ENCODE results near the gene COPS9. TPM values are rescaled to one million over a fixed set of nuclear protein-coding genes. Genes with fewer than 3 reads are reported as not detected.

Gene COPS9
- total RNA-seq, 1 experiment from 2014 or later = 202 TPM

DNA sequence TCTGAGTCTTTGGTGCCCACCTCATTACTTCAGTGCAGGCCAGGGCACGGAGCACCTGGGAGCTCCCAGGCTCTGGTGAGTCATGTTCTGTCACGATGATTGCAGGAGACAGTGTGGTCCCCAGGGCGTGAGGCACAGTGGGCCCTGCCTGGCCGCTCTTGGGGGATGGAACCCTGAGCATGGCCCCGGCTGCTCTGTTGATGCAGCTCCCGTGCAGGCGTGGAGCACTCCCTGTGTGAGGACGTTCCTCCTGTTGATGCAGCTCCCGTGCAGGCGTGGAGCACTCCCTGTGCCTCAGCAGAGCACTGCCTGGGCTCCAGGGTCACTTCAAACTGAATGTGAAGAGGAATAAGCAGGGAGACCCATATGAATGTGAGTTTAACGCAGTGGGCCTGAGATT, 30.1 kb downstream of the COPS9 start:
- Histone ChIP-seq H3K27me3 (ENCODE audit: insufficient read depth, low read depth) (peaks cover 97% of the 10 kb centered on the region), H3K4me2 (no peak overlapping the region)

DNA sequence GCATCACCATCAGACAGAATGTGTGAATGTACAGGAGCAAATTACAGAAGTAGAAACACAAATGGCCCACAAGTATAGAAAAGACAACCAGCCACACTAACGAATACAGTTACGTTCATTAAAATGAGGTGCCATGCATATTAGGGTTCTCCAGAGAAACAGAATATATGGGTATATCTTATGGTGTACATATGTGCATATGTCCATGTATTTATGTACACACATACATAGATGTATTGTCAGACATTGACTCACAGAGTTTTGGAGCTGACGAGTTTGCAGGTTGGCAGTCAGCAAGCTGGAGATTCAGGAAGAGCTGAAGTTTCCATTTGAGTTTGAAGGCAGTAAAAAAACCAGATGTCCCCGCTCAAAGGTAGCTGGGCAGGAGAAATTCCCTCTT, 33.0 kb downstream of the COPS9 start:
- no peaks in the 10 kb centered on the region; the same call in 1 of the 2 replicates for H3K9me2 ChIP-seq (ENCODE audit: insufficient read depth)
- no TSS peak for BruUV-seq (replicated peaks)
- H3K79me2 ChIP-seq (ENCODE audit: low read depth) = no peaks in the 10 kb centered on the region
- no peak overlapping the region for H3K4me3 ChIP-seq
- intact Hi-C loops (cut with micrococcal nuclease; ENCODE audit: unreplicated experiment) = no loop called here
- POLR2A ChIA-PET (ENCODE audit: unreplicated experiment) = no interaction called here
- H3K4me1 ChIP-seq (replicated peaks; ENCODE audit: insufficient read depth) = no peaks in the 10 kb centered on the region
- CTCF ChIA-PET = no interaction called here
- H3K27ac ChIP-seq = no peak overlapping the region
- no peaks in the 10 kb centered on the region for H3F3A ChIP-seq (ENCODE audit: insufficient read depth, low read depth)
- H3K9me3 ChIP-seq (ENCODE audit: insufficient read depth, low read depth) = no peaks in the 10 kb centered on the region
- no peak for TF ChIP-seq EZH2 (IDR thresholded peaks at IDR 0.05; ENCODE audit: low read depth)
- TF ChIP-seq, protein P1, sequence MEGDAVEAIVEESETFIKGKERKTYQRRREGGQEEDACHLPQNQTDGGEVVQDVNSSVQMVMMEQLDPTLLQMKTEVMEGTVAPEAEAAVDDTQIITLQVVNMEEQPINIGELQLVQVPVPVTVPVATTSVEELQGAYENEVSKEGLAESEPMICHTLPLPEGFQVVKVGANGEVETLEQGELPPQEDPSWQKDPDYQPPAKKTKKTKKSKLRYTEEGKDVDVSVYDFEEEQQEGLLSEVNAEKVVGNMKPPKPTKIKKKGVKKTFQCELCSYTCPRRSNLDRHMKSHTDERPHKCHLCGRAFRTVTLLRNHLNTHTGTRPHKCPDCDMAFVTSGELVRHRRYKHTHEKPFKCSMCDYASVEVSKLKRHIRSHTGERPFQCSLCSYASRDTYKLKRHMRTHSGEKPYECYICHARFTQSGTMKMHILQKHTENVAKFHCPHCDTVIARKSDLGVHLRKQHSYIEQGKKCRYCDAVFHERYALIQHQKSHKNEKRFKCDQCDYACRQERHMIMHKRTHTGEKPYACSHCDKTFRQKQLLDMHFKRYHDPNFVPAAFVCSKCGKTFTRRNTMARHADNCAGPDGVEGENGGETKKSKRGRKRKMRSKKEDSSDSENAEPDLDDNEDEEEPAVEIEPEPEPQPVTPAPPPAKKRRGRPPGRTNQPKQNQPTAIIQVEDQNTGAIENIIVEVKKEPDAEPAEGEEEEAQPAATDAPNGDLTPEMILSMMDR (conservative IDR thresholded peaks at IDR 0.05) = no peak
- no peak overlapping the region for H2AFZ ChIP-seq
- no peak for DNase-seq
- H3K4me2 ChIP-seq = no peak overlapping the region
- H3K27me3 ChIP-seq (ENCODE audit: insufficient read depth, low read depth) = peaks cover 100% of the 10 kb centered on the region
- no peaks in the 10 kb centered on the region for H4K20me1 ChIP-seq (ENCODE audit: insufficient read depth)
- H3K36me3 ChIP-seq (ENCODE audit: low read depth) = no peaks in the 10 kb centered on the region

More for the DNA sequence above, 30.1 kb downstream of the COPS9 start:
- DNase-seq = no peak
- Histone ChIP-seq H4K20me1 (ENCODE audit: insufficient read depth) (no peaks in the 10 kb centered on the region), H3K9me2 (ENCODE audit: insufficient read depth) (no peaks in the 10 kb centered on the region; the same call in 1 of the 2 replicates), H3K4me1 (replicated peaks; ENCODE audit: insufficient read depth) (no peaks in the 10 kb centered on the region), H3F3A (ENCODE audit: insufficient read depth, low read depth) (no peaks in the 10 kb centered on the region), H3K27ac (no peak overlapping the region), H3K79me2 (ENCODE audit: low read depth) (no peaks in the 10 kb centered on the region), H3K36me3 (ENCODE audit: low read depth) (no peaks in the 10 kb centered on the region), H3K9me3 (ENCODE audit: insufficient read depth, low read depth) (no peaks in the 10 kb centered on the region), H2AFZ (no peak overlapping the region), H3K4me3 (no peak overlapping the region)
- intact Hi-C loops (cut with micrococcal nuclease; ENCODE audit: unreplicated experiment) = no loop called here
- BruUV-seq (replicated peaks) = no TSS peak
- POLR2A ChIA-PET (ENCODE audit: unreplicated experiment) = no interaction called here
- CTCF ChIA-PET = no interaction called here
- TF ChIP-seq EZH2 (IDR thresholded peaks at IDR 0.05; ENCODE audit: low read depth) = no peak
- TF ChIP-seq, protein P1 (conservative IDR thresholded peaks at IDR 0.05) = no peak

- Histone ChIP-seq H3K9me3 (ENCODE audit: insufficient read depth, low read depth) (no peaks in the 10 kb centered on the region), H3K27ac (no peak overlapping the region), H4K20me1 (ENCODE audit: insufficient read depth) (no peaks in the 10 kb centered on the region), H3K9me2 (ENCODE audit: insufficient read depth) (no peaks in the 10 kb centered on the region; the same call in 1 of the 2 replicates), H3K4me1 (replicated peaks; ENCODE audit: insufficient read depth) (no peaks in the 10 kb centered on the region), H3K79me2 (ENCODE audit: low read depth) (no peaks in the 10 kb centered on the region), H3F3A (ENCODE audit: insufficient read depth, low read depth) (no peaks in the 10 kb centered on the region), H3K27me3 (ENCODE audit: insufficient read depth, low read depth) (peaks cover 100% of the 10 kb centered on the region), H3K4me3 (no peak overlapping the region), H3K4me2 (no peak overlapping the region), H3K36me3 (ENCODE audit: low read depth) (no peaks in the 10 kb centered on the region), H2AFZ (no peak overlapping the region)
- no peak for TF ChIP-seq EZH2 (IDR thresholded peaks at IDR 0.05; ENCODE audit: low read depth)
- TF ChIP-seq, protein P1 (conservative IDR thresholded peaks at IDR 0.05) = no peak
- ChIA-PET CTCF (no interaction called here), POLR2A (ENCODE audit: unreplicated experiment) (no interaction called here)
- intact Hi-C loops (cut with micrococcal nuclease; ENCODE audit: unreplicated experiment) = no loop called here
- BruUV-seq (replicated peaks) = no TSS peak
- DNase-seq = no peak
Observed at GRCh38 chr2:240098349-240098748, 37.8 kb downstream of the COPS9 start.
